CD14-positive monocyte (primary cell): ENCODE measurements around the gene CHRD. TPM values are rescaled to one million over a fixed set of nuclear protein-coding genes. Genes with fewer than 3 reads are reported as not detected.
A peak's percentile ranks its signal among the peaks of the same experiment; 100 is the strongest.

Experiments used
- DNase-seq, 3 donors: peaks; one replicate each; pipeline ENCODE4 v3.0.0-alpha.2; 2011 to 2022
- H2AFZ ChIP-seq: 2 replicates; pipeline ENCODE4 v1.6.0; 2012; ENCODE audit warnings: mild to moderate bottlenecking, low read depth, low read length, inconsistent platforms; ENCODE audit not compliant: insufficient read depth, poor library complexity, severe bottlenecking
- H3K27ac ChIP-seq, 2 donors: 1 replicate in 1 of 2; 2 replicates in 1 of 2; pipeline ENCODE4 v1.5.1; 2012 to 2013; ENCODE audit warnings: low read length in 2 of 2, control low read depth in 1 of 2, inconsistent platforms in 1 of 2, low read depth in 1 of 2, mild to moderate bottlenecking in 1 of 2
- H3K27me3 ChIP-seq, 2 donors: one replicate each; pipeline versions ENCODE4 v1.6.0 to v1.6.1; 2011 to 2013; ENCODE audit warnings: low read length in 2 of 2; ENCODE audit not compliant: control insufficient read depth in 2 of 2, insufficient read depth in 2 of 2
- H3K36me3 ChIP-seq, 2 donors: replicated peaks in 1 of 2; 1 replicate in 1 of 2; 2 replicates in 1 of 2; pipeline versions ENCODE4 v1.5.1 to v1.6.1; 2012 to 2013; ENCODE audit warnings: low read length in 2 of 2, control low read depth in 1 of 2, inconsistent platforms in 1 of 2, mild to moderate bottlenecking in 1 of 2; ENCODE audit not compliant: insufficient read depth in 2 of 2, control insufficient read depth in 1 of 2
- H3K4me1 ChIP-seq, 2 donors: 1 replicate in 1 of 2; 2 replicates in 1 of 2; pipeline versions ENCODE4 v1.5.1 to v1.6.1; 2012 to 2013; ENCODE audit warnings: low read length in 2 of 2, control low read depth in 1 of 2, inconsistent platforms in 1 of 2, mild to moderate bottlenecking in 1 of 2, moderate library complexity in 1 of 2; ENCODE audit not compliant: insufficient read depth in 2 of 2, control insufficient read depth in 1 of 2
- H3K4me2 ChIP-seq: replicated peaks from 2 replicates; pipeline ENCODE3; 2012; ENCODE audit warnings: low read length, moderate library complexity, mild to moderate bottlenecking; ENCODE audit not compliant: poor library complexity, severe bottlenecking; ENCODE audit errors: extremely low read depth
- H3K4me3 ChIP-seq, 3 experiments: fragments of 200-600 bp in 1 of 3; sonication (generic) in 1 of 3; replicated peaks in 1 of 3; 1 replicate in 2 of 3; 2 replicates in 1 of 3; pipeline ENCODE4 v1.5.1; 2011 to 2013; ENCODE audit warnings: low read length in 3 of 3, mild to moderate bottlenecking in 3 of 3, control low read depth in 2 of 3, low read depth in 2 of 3, inconsistent platforms in 1 of 3, moderate library complexity in 1 of 3
- H3K79me2 ChIP-seq: 2 replicates; pipeline ENCODE4 v1.6.0; 2012; ENCODE audit warnings: mild to moderate bottlenecking, control low read depth, inconsistent platforms, low read length, moderate library complexity; ENCODE audit not compliant: insufficient read depth
- H3K9ac ChIP-seq: 2 replicates; pipeline ENCODE4 v1.6.0; 2017; ENCODE audit warnings: low read length, mild to moderate bottlenecking; ENCODE audit not compliant: insufficient read depth, poor library complexity, severe bottlenecking
- H3K9me3 ChIP-seq, 2 donors: replicated peaks in 1 of 2; 1 replicate in 1 of 2; 2 replicates in 1 of 2; pipeline versions ENCODE4 v1.5.1 to v1.6.1; 2012 to 2013; ENCODE audit warnings: low read length in 2 of 2, control low read depth in 1 of 2; ENCODE audit not compliant: control insufficient read depth in 1 of 2, insufficient read depth in 1 of 2
- H4K20me1 ChIP-seq: 2 replicates; pipeline ENCODE4 v1.6.0; 2012; ENCODE audit warnings: mild to moderate bottlenecking, low read length, control low read depth, moderate library complexity; ENCODE audit not compliant: insufficient read depth
- H3K27ac Mint-ChIP-seq, 7 donors: one replicate each; pipeline ENCODE4 v1.8.0; 2020; ENCODE audit warnings: mild to moderate bottlenecking in 7 of 7, mixed read lengths in 7 of 7, moderate library complexity in 6 of 7, inconsistent platforms in 2 of 7
- H3K27me3 Mint-ChIP-seq, 3 donors: one replicate each; pipeline ENCODE4 v1.8.0; 2021 to 2022; ENCODE audit warnings: low read depth in 3 of 3, mild to moderate bottlenecking in 3 of 3, mixed read lengths in 3 of 3, moderate library complexity in 3 of 3, inconsistent platforms in 1 of 3
- H3K36me3 Mint-ChIP-seq, 2 donors: one replicate each; pipeline ENCODE4 v1.8.0; 2020; ENCODE audit warnings: mixed read lengths in 2 of 2, inconsistent platforms in 1 of 2, mild to moderate bottlenecking in 1 of 2
- H3K4me1 Mint-ChIP-seq: one replicate; pipeline ENCODE4 v1.8.0; 2020; ENCODE audit warnings: mild to moderate bottlenecking, mixed read lengths
- H3K4me3 Mint-ChIP-seq, 2 donors: one replicate each; pipeline ENCODE4 v1.8.0; 2020; ENCODE audit warnings: mild to moderate bottlenecking in 2 of 2, mixed read lengths in 2 of 2, moderate library complexity in 1 of 2
- H3K9me3 Mint-ChIP-seq, 7 donors: one replicate each; pipeline ENCODE4 v1.8.0; 2020 to 2022; ENCODE audit warnings: mixed read lengths in 7 of 7, mild to moderate bottlenecking in 6 of 7, moderate library complexity in 6 of 7, inconsistent platforms in 2 of 7
- CTCF ChIP-seq: fragments of 200-600 bp; IDR thresholded peaks from one replicate; pipeline ENCODE4 v1.8.0; 2022; ENCODE audit warnings: antibody characterized with exemption, mild to moderate bottlenecking
- WGBS: methylation state at CpG from one replicate; pipeline ENCODE4 v1.1.5; 2013; ENCODE audit warnings: missing lambda C conversion rate; ENCODE audit not compliant: insufficient coverage; 5-methylcytosine and 5-hydroxymethylcytosine counted together
- intact Hi-C, 2 donors: fragments of 100-400 bp; cut with micrococcal nuclease; formaldehyde crosslinking; loops; one replicate each; pipeline versions ENCODE4 v1.15.0 to v1.15.1; 2023
- polyA plus RNA-seq, 3 donors: library from polyadenylated mRNA; depleted of rRNA in 1 of 3; unstranded in 2 of 3; stranded (reverse) in 1 of 3; fragments of 300-500 nt in 2 of 3; fragments of >200 nt in 1 of 3; fragmentation: Illumina TruSeq in 2 of 3; gene quantifications; 1 replicate in 2 of 3; 2 replicates in 1 of 3; pipeline ENCODE4 v1.2.3, GENCODE V29; 2012 to 2021

CHRD gene
- polyA plus RNA-seq, 3 donors, result 0.03 TPM; not detected in 2

- peak overlapping the region; percentile 59 for H3K4me2 ChIP-seq
- peaks cover 0 to 21% (median 6%) of the 10 kb centered on the region in 7 donors for H3K9me3 Mint-ChIP-seq
- H3K9ac ChIP-seq, result no peak overlapping the region
- H3K36me3 Mint-ChIP-seq, result peaks cover 0 to 8% of the 10 kb centered on the region in 2 donors
- H3K4me3 ChIP-seq, result peak overlapping the region in 1 of 3 experiments; percentile 60
- no peaks in the 10 kb centered on the region for H4K20me1 ChIP-seq
- H3K4me1 Mint-ChIP-seq, result peaks cover 19% of the 10 kb centered on the region
- H3K9me3 ChIP-seq, result peaks cover 0 to 10% of the 10 kb centered on the region in 2 donors
- H3K27me3 ChIP-seq, result peaks cover 30 to 69% of the 10 kb centered on the region in 2 donors
- H3K4me3 Mint-ChIP-seq, result no peak overlapping the region
- H3K79me2 ChIP-seq, result no peaks in the 10 kb centered on the region
- intact Hi-C loops, result no loop called here
- WGBS, result under 1% methylated on average over 49 of the region's 62 CpGs
- no peak overlapping the region for H3K27ac ChIP-seq
- H3K27ac Mint-ChIP-seq, result no peak overlapping the region
- no peaks in the 10 kb centered on the region for H3K36me3 ChIP-seq
- H2AFZ ChIP-seq, result peak overlapping the region; percentile 53
- H3K4me1 ChIP-seq, result peaks cover 13 to 19% of the 10 kb centered on the region in 2 donors
- no peak for TF ChIP-seq CTCF
- H3K27me3 Mint-ChIP-seq, result peaks cover 74 to 80% (median 78%) of the 10 kb centered on the region in 3 donors
- peak; percentile 17 to 31 (median 27) for DNase-seq
These were observed 352 bp downstream of the CHRD start for GRCh38 chr3:184380185-184380626.

GRCh38 chr3:184380627-184381260 lies 890 bp downstream of the CHRD start:
- Mint-ChIP-seq H3K4me1 (peaks cover 19% of the 10 kb centered on the region), H3K36me3 (peaks cover 0 to 8% of the 10 kb centered on the region in 2 donors), H3K27ac (no peak overlapping the region), H3K9me3 (peaks cover 0 to 21% (median 6%) of the 10 kb centered on the region in 7 donors), H3K27me3 (peaks cover 74 to 76% (median 75%) of the 10 kb centered on the region in 3 donors), H3K4me3 (peak overlapping the region; percentile 34 to 86)
- peak overlapping the region in 1 of 3 experiments; percentile 60 for H3K4me3 ChIP-seq
- H3K79me2 ChIP-seq, result no peaks in the 10 kb centered on the region
- H2AFZ ChIP-seq, result peak overlapping the region; percentile 62
- H3K9me3 ChIP-seq, result peaks cover 0 to 10% of the 10 kb centered on the region in 2 donors
- TF ChIP-seq CTCF, result no peak
- peak overlapping the region; percentile 59 for H3K4me2 ChIP-seq
- no peaks in the 10 kb centered on the region for H3K36me3 ChIP-seq
- no peak overlapping the region for H3K9ac ChIP-seq
- WGBS, result 3% methylated on average over 30 of the region's 42 CpGs
- DNase-seq, result no peak
- peaks cover 30 to 65% of the 10 kb centered on the region in 2 donors for H3K27me3 ChIP-seq
- H3K27ac ChIP-seq, result no peak overlapping the region
- intact Hi-C loops, result no loop called here
- H3K4me1 ChIP-seq, result peaks cover 13 to 19% of the 10 kb centered on the region in 2 donors
- H4K20me1 ChIP-seq, result no peaks in the 10 kb centered on the region
